GM19324 (cell line): ENCODE measurements around the gene ITIH5.

Experiments used
- ATAC-seq: cut with Tn5 transposase; IDR thresholded peaks from one replicate; pipeline ENCODE4 v1.9.1; 2021; ENCODE audit warnings: mild to moderate bottlenecking, moderate library complexity; ENCODE audit not compliant: unreplicated experiment, low FRiP score

The ITIH5 gene

GRCh38 chr10:7558036-7558435, 108.7 kb downstream of the ITIH5 start:
- no peak for ATAC-seq

DNA sequence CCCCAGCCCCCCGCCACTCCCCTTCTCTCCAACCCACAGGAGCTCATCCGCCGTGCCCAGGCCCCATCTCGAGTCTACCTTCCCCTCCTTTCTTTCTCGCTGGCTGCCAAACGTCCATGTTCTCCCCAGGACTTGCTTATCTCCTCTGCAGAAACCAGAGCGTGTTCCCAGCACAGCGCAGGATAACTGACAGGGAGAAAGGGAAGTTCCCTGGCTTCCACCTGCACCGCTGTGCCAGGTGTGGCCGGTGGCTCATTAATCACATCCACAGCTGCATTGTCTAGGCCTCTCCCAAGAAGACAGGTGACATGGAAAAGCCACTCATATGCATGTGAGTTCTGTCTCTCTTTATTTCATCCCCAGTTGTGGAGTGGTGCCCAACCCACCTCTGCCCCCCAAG, 113.2 kb downstream of the ITIH5 start:
- no peak for ATAC-seq

- ATAC-seq = no peak
These were observed 114.6 kb downstream of the ITIH5 start for GRCh38 chr10:7551950-7552716.

DNA sequence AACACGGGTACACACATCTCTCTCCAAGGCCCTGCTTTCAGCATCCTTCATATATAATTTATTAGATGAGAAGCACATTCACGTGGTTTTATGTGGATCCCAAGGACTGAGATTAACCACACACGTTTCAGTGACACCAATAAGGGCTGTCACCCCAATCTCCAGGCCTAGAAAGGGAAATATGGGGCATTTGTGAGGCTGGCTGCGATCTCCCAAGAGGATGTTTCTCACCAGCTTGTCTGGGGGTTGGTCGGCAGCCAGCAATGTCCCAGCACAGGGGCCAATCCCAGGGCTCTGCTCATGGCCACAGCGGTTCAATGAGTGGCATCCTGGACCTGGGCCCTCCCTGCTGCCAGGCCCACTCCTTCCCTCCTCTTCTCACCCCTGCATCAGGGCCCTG, 115.5 kb downstream of the ITIH5 start:
- no peak for ATAC-seq

GRCh38 chr10:7550013-7550412, 116.8 kb downstream of the ITIH5 start:
- ATAC-seq = no peak

DNA sequence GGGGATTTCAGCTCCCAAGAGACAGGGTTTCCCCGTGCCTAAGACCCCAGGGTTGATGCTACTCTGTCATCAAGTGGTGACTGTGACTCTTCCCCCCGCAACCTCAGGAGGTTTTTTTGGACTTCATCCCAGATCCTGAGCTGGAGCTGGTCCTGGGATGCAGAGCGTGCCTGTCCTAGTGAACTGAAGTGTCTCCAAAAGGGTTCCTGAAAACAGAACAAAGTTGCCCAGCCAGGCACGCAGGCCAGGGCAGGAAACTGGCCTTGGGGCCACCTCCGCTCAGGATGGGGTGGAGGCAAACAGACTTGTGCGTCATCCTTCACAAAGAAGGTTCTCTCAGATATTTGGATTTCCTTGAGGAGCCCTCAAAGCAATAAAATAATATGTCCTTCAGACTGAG, 118.9 kb downstream of the ITIH5 start:
- no peak for ATAC-seq

DNA sequence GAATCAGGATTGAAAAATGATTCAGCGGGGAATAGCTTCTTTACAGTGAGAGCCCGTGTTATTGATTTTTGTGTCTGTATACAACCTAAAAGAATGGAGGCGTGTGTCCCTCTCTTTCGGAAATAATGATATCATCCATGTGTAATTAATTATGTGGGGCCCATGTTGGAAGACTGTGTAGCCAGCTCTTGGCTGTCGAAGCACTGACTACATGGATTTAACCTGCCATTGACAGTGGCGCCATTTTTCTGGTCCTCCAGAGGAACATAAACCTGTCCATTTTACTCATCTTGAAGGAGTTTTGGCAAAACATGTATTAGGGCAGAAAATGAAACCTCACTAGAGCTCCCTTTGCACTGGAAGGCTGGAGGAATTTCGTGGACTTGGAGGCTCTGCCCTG, 119.6 kb downstream of the ITIH5 start:
- ATAC-seq = no peak

DNA sequence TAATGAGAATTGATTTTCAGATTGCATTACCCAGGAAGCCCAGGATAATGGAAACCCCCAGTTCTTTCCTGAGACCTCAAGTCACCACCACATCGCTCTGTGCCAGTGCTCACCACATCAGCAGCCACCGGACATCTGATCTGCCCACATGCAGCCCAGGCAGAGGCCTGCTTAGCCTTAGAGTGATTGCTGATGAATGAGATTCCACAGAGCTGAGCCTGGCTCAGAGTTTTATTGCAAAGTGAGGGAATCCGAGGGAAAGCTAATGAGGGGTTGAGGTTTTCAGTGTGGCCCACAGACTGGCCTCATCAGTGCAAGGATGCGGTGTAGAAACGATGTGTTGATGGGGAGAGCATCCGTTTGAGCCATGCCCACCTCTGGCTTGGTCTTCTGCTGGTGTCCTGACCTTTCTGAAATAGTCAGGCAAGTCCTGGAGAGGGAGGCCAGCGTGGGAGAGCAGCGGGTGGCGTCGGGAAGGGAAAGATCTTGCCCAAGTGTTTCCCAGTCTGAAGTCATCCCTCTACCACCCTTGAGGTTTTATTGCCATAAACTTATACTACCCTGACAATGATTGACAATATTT, 120.3 kb downstream of the ITIH5 start:
- no peak for ATAC-seq

DNA sequence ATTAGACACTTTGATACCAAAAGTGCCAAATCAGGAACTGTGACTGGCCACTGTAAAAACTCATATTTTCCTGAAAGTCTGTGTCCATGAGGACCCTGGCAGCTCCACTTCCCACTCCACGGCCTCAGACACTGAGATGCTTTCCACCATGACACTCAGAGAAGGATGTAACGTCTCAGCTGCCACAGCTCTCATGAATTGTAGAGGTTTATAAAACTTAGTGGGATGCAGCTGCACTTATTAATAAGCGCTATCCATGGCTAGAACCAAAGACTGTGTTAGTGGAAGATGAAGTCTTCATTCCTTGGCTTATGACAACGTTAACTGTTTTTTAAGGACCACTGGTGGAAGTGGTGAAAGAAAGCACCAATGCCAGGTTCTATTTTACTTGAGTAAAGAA, 121.0 kb downstream of the ITIH5 start:
- ATAC-seq = no peak

DNA sequence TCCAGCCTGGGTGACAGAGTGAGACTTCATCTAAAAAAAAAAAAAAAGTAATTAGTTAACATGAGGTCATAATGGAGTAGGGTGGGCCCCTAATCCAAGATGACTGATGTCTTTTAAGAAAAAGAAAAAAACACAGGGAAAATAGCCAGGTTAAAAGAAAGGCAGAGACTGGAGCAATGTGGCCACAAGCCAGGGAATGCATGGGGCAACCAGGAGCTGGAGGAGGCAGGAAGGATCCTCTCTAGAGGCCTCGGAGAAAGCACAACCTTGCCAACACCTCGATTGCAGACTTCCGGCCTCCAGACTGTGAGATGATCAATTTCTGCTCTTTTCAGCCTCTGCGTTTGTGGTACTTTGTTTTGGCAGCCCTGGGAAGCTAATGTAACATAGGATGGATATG, 121.5 kb downstream of the ITIH5 start:
- no peak for ATAC-seq

DNA sequence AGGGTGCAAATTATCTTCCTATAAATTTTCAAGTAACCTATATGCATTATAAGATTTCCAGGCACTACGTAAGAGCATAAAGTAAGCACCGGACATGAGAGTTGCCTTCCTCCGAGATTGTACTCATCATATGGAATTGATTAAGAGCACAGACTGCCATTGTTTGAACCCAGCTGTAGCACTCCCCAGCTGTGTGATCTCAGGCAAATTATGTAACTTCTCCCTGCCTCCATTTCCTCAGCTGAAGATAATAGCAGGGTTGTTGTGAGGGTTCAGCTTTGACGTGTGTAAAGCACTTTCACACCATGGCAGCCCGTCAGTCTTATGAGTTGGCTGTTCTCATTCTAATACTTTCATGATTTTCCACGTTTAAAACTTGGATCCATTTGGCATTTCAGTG, 122.6 kb downstream of the ITIH5 start:
- no peak for ATAC-seq

GRCh38 chr10:7542189-7542914, 124.4 kb downstream of the ITIH5 start:
- no peak for ATAC-seq

GRCh38 chr10:7541137-7542087, 125.4 kb downstream of the ITIH5 start:
- ATAC-seq = no peak

DNA sequence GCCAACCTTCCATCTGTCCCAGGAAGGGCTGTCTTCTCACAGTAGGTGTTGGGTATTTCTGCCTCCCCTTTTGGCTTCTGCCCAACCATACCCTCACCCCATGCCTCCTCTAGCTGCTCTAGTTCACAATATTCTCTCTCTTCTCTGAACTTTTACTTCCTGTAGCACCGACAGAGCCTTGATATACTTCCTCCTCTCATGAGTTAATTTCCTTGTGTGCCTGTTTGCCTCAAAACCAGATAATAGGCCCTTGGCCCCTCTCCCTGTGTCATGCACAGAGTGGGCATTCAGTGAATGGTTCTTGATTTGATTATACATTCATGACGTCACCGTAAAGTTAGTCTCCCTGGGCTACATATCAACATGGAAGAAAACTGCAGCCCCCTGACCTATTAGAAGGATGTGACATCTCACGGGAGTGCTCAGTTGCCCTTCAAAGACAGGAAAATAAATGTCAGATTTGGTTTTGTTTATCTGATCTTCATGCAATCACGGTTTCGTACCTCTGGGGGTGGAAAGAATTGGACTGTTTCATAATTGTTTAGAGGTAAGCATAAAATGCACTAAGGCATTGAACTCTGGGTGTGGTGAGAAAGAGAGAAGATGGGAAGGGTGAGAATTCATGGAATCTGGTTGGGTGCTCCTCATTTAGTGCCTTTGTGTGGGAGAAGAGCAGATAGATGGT, 127.7 kb downstream of the ITIH5 start:
- ATAC-seq = no peak

- no peak for ATAC-seq
These were observed 129.6 kb downstream of the ITIH5 start for GRCh38 chr10:7537126-7537525.

DNA sequence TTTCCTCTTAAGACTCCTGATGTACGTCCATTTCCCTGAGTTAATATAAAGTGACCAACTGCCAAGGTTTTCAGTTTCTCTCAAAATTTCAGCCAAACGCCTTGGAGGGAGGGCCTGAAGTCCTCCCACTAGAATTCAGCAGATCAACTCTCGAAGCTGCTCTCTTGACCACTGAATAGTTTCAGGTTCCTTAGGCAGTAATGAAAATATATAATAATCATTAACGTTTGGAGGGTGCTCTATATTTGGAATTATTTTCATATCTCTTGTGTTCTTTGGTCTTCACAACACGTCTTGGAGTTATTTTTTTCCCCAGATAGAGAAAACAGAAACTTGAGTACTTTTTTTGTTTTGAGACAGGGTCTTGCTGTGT, 132.3 kb downstream of the ITIH5 start:
- peak; percentile 81 for ATAC-seq

GRCh38 chr10:7533657-7534479, 132.9 kb downstream of the ITIH5 start:
- no peak for ATAC-seq

DNA sequence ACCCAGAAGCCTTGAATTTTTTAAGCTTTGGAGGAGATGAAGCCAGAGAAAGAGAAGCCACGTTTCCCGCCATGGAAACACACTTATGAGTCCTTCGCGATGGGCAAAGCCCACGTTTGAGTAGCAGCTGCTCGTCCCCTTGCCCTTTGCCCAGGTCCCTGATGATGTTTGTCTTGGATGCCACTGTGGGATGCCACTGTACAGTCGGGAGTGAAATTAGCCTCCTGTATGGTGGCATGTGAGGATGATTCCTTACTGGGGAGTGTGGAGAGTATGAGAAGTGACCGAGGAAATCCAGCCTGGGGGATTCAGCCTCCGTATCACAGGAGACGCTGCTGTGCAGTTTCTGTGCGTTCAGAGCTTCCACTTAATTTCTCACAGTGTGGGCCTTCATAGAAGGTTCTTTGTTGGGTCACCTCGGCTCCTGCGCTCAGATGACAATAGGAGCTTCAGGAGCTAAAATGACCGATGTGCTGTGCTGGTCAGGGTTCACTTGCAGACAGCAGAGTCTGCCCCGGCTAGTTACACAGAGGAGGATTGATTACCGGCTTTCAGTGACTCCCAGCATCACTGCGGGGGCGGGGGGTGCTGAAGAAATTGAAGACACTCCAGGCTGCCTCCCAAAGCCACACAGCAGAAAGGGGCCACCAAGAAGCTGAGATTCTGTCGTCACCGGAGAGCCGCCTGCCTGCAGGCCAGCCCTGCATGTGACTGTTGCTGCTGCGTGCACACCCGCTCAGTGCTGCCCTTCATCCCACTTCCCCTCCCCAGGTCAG, 133.9 kb downstream of the ITIH5 start:
- no peak for ATAC-seq

DNA sequence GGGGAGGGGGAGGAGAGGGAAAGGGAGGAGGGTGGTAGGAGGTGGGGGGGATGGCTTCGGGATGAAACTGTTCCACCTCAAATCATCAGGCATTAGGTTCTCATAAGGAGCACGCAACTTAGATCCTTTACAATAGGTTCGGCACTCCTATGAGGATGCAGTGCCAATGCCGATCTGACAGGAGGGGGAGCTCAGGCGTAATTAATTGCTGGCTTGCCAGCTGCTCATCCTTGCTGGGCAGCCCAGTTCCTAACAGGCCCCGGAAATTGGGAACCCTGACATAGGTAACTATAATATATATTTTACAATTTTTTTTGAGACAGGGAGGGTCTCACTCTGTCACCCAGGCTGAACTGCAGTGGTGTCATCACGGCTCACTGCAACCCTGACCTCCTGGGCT, 137.1 kb downstream of the ITIH5 start:
- ATAC-seq = no peak
